Parathyroid adenoma (tissue), 2 donors: ENCODE data around the gene PPT2.

Experiments
- H2AFZ ChIP-seq: fragments of 300-600 bp; sonication (generic); one replicate; pipeline ENCODE4 v1.7.0; 2017; ENCODE audit warnings: antibody characterized with exemption, mild to moderate bottlenecking
- H3K27ac ChIP-seq: fragments of 300-600 bp; sonication (generic); one replicate; pipeline ENCODE4 v1.7.0; 2017
- H3K27me3 ChIP-seq: fragments of 300-600 bp; sonication (generic); one replicate; pipeline ENCODE4 v1.7.0; 2017; ENCODE audit warnings: low read length; ENCODE audit not compliant: control insufficient read depth, insufficient read depth
- H3K36me3 ChIP-seq: fragments of 300-600 bp; sonication (generic); one replicate; pipeline ENCODE4 v1.7.0; 2017; ENCODE audit warnings: low read length; ENCODE audit not compliant: control insufficient read depth, insufficient read depth
- H3K4me1 ChIP-seq: fragments of 300-600 bp; sonication (generic); one replicate; pipeline ENCODE4 v1.7.0; 2017; ENCODE audit warnings: control low read depth
- H3K4me2 ChIP-seq: fragments of 300-600 bp; sonication (generic); one replicate; pipeline ENCODE4 v1.7.0; 2017; ENCODE audit warnings: low read length
- H3K4me3 ChIP-seq: fragments of 300-600 bp; sonication (generic); one replicate; pipeline ENCODE4 v1.7.0; 2017; ENCODE audit warnings: low read depth, low read length
- H3K79me2 ChIP-seq: fragments of 300-600 bp; sonication (generic); one replicate; pipeline ENCODE4 v1.7.0; 2017; ENCODE audit warnings: control low read depth
- H3K9ac ChIP-seq: fragments of 300-600 bp; sonication (generic); one replicate; pipeline ENCODE4 v1.7.0; 2017; ENCODE audit warnings: mild to moderate bottlenecking
- H3K9me3 ChIP-seq: fragments of 300-600 bp; sonication (generic); one replicate; pipeline ENCODE4 v1.7.0; 2017; ENCODE audit warnings: low read length; ENCODE audit not compliant: control insufficient read depth
- TF ChIP-seq, protein P1 (sequence below): fragments of 300-600 bp; sonication (generic); IDR thresholded peaks from one replicate; pipeline ENCODE4 v1.7.0; 2017; ENCODE audit warnings: antibody characterized with exemption, mild to moderate bottlenecking
- donor health status: primary hyperparathyroidism.

The PPT2 gene

DNA sequence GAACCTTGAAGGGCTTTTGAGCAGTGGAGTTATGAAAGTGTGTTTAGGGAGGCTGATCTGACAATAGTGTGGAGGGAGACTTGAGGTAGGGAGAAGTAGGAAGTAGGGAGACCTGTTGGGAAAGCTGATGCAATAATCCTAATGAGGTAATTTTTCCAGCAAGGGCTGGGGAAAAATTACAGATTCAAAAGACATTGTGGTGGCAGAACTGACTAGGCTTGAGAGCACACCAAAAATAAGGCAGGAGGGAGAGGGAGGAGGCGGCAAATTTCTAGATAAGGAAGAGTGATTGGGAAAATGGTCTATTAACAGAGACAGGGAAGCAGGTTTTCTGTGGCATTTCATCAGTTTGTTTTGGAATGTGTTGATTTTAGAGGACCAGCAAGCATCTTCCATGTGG lies 7.7 kb upstream of the PPT2 start:
- no peak overlapping the region for H3K9ac ChIP-seq
- H3K27ac ChIP-seq = no peak overlapping the region
- H3K4me1 ChIP-seq = peaks cover 4% of the 10 kb centered on the region
- H2AFZ ChIP-seq = no peak overlapping the region
- H3K4me3 ChIP-seq = no peak overlapping the region
- H3K36me3 ChIP-seq = no peaks in the 10 kb centered on the region
- H3K79me2 ChIP-seq = no peaks in the 10 kb centered on the region
- no peaks in the 10 kb centered on the region for H3K27me3 ChIP-seq
- H3K4me2 ChIP-seq = no peak overlapping the region
- no peaks in the 10 kb centered on the region for H3K9me3 ChIP-seq
- TF ChIP-seq, protein P1, sequence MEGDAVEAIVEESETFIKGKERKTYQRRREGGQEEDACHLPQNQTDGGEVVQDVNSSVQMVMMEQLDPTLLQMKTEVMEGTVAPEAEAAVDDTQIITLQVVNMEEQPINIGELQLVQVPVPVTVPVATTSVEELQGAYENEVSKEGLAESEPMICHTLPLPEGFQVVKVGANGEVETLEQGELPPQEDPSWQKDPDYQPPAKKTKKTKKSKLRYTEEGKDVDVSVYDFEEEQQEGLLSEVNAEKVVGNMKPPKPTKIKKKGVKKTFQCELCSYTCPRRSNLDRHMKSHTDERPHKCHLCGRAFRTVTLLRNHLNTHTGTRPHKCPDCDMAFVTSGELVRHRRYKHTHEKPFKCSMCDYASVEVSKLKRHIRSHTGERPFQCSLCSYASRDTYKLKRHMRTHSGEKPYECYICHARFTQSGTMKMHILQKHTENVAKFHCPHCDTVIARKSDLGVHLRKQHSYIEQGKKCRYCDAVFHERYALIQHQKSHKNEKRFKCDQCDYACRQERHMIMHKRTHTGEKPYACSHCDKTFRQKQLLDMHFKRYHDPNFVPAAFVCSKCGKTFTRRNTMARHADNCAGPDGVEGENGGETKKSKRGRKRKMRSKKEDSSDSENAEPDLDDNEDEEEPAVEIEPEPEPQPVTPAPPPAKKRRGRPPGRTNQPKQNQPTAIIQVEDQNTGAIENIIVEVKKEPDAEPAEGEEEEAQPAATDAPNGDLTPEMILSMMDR = no peak

DNA sequence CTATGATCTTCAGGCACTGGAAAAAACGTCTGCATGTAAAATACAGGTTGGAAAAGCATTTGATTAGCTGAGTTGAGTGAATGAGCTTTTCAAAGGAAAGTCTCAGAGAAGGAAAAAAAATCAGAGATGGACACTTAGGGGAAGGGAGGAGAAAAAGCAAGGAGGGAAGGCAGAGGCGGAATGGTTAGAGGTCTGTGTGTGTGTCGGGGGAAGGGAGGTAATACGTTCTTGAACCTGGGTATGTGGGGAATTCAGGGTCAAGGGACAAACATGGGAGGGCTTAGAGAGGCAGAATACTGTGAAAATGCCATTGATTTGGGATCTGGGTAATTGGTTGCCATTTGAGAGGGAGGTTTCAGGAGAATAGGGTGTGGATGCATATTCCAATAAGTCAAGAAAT lies 7.3 kb upstream of the PPT2 start:
- TF ChIP-seq, protein P1 = no peak
- H3K36me3 ChIP-seq = no peaks in the 10 kb centered on the region
- H3K27ac ChIP-seq = no peak overlapping the region
- H3K79me2 ChIP-seq = no peaks in the 10 kb centered on the region
- no peak overlapping the region for H3K9ac ChIP-seq
- H3K4me2 ChIP-seq = no peak overlapping the region
- no peaks in the 10 kb centered on the region for H3K27me3 ChIP-seq
- H3K4me1 ChIP-seq = peaks cover 5% of the 10 kb centered on the region
- no peak overlapping the region for H2AFZ ChIP-seq
- H3K4me3 ChIP-seq = no peak overlapping the region
- no peaks in the 10 kb centered on the region for H3K9me3 ChIP-seq

DNA sequence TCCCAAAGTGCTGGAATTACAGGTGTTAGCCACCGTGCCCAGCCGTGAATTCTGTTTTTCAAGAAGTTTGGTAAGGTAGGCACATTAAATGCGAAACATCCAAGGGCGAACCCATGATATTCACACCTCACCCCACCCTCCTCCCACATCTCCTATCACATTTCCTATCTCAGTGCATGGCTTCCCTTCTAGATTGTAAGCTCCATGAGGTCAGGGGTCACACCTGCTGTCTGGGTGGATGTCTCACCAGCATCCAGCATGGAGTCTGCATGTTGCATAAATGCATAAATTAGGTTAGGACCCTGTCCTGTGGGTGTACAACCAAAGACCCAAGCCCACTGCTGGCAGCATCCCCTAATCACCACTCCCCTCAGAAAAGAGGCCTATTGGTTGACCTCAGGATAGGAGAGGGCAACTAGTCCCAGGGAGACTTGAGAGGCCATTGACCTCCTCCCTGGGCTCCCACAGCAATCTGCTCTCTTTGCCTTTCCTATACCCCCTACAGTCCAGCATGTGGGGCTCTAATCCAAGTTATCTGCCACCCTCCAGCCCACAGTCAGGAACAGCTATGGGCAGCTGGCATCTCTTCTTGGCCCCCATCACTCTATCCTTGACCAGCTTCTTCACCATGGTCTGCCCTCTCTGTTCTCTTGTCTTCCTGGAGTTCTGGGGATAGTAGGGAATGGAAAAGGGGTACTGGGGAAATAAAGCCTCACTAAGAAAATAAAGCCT lies 6.4 kb upstream of the PPT2 start:
- Histone ChIP-seq H3K4me1 (peaks cover 11% of the 10 kb centered on the region), H2AFZ (no peak overlapping the region), H3K9ac (no peak overlapping the region), H3K36me3 (no peaks in the 10 kb centered on the region), H3K79me2 (no peaks in the 10 kb centered on the region), H3K9me3 (no peaks in the 10 kb centered on the region), H3K27ac (no peak overlapping the region), H3K27me3 (no peaks in the 10 kb centered on the region), H3K4me2 (no peak overlapping the region), H3K4me3 (no peak overlapping the region)
- TF ChIP-seq, protein P1 = no peak

DNA sequence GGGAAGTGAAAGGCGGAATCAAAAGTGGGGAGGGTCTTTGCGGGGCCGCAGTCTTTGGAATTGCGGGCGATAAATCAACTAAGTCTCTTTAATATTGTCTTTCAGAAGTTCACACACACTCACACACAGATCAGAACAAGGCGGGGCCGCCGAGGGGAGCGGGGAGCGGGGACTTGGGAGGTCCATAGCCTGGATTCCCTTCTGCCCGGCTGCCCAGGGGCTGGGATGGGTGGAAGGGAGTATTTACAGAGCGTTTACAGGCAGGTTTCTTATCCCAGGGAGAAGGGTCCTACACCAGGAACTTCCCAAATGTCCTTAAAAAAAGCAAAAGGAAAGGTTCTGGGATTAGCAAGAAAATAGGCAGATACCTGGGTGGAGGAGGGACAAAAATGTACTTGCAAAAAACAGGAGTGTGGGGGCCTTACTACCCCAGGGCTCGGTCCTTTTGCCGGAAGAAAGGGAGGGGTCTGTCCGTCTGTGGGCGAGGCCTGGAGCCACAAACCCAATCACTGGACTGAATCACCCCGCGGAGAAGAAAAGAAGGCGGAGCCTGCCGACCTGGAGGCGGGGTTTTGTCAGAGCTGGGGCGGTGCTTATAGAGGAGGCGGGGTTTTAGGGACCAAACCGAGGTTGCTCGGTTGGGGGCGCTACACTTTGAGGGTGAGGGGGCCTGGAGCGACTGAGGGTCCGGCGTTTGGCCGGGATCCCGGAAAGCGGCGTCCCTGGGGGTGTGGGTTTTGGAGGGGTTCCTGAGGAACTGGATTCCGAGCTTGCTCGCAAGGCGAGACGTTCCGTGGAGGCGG lies 5.5 kb upstream of the PPT2 start:
- Histone ChIP-seq H3K36me3 (no peaks in the 10 kb centered on the region), H3K9me3 (no peaks in the 10 kb centered on the region), H3K79me2 (no peaks in the 10 kb centered on the region), H3K9ac (no peak overlapping the region), H2AFZ (no peak overlapping the region), H3K4me2 (no peak overlapping the region), H3K27me3 (no peaks in the 10 kb centered on the region), H3K27ac (no peak overlapping the region), H3K4me1 (peaks cover 12% of the 10 kb centered on the region), H3K4me3 (no peak overlapping the region)
- TF ChIP-seq, protein P1 = no peak
